Stimulated activated CD4-positive, alpha-beta T cell treated with anti-CD3 and anti-CD28 coated beads, Interleukin-1b, Interleukin-23, amount 100 ng/mL, for 24 hours (primary cell): ENCODE results near the gene PI4K2B.
"Not testable (repeated sequence)": the region's sequence is repeated elsewhere in the genome, so short reads cannot be mapped to it uniquely, and the experiment has no call there.

ENCODE experiments used
- DNase-seq, 4 experiments: peaks; one replicate each; pipeline ENCODE4 v3.0.0-alpha.2; 2020; ENCODE audit warnings: low read depth in 4 of 4, low spot score in 1 of 4

Gene PI4K2B

DNA sequence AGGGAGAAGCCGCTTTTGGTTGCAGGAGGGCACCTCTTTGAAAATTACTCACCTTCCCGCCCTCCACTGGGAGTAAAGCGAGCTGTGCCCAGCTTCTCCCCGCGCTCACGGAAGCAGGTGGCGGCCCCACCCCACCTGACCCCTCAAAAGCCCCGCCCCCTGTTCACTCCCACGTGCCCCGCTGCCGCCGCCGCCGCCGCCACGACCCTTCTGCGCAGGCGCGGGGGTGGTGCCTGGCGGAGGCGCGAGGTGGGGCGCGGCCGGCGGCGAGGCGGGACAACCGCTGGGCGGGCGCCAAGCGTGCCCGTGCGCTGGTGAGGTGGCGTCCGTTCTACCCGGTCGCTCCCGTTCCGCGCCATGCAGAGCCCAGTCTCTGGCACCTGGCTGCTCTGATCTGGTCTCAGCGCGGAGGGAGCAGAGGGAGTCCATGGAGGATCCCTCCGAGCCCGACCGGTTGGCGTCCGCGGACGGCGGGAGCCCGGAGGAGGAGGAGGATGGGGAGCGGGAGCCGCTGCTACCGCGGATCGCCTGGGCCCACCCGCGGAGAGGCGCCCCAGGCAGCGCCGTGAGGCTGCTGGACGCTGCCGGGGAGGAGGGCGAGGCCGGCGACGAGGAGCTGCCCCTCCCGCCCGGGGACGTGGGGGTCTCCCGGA, at the start of gene PI4K2B:
Gene PI4K2B, plus strand, starts transcription at position 297 of the 653 bp plus-strand sequence. Its CDS starts 131 bp downstream, at position 428.
- peak; percentile 87 to 92 (median 90) for DNase-seq

DNA sequence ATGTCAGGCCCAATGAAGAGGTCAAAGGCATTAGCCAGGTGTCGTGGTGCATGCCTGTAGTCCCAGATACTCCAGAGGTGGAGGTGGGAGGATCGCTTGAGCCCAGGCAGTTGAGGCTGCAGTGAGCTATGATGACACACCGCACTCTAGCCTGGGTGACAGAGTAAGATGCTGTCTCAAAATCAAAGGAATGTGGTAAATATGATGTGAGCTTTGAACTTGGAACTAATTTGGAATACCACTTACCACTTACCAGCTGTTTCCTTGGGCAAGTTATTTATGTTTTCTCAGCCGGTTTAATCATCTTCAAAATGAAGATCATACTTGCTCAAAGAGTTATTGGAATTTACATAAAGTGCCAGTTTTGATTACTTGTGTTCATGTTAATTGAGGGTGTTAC, 49.8 kb upstream of the PI4K2B start:
- no peak for DNase-seq

DNA sequence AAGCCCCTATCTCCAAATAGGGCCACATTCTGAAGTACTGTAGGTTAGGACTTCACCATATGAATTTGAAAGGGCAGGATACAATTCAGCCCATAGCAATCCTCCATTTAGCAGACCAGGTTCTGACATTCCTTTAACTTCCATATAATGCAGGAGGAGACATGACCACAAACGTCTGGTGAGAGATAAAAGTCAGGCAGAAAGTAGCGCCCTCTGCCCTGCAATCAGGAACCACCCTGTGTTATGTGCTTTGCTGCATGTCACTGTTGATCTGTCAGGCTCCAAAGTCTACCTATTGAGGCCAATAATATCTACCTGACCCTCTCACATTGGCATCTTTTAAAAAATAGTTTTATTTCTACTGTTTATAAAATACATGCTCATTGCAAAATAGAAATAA, 43.4 kb upstream of the PI4K2B start:
- DNase-seq: no peak

DNA sequence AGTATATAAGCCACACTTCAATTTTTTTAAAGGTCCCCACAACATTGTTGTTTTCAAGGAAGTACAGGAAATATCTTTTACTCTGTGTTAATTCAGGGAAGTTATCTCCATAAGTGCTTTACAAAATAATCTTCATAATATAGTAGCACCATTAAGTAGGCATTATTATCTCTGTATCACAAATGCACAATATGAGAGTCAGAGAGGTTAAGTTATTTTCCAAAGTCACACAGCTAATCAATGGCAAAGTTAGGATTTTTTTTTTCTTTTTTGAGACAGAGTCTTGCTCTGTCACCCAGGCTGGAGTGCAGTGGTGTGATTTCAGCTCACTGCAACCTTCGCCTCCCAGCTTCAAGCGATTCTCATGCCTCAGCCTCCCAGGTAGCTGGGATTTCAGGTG, 35.1 kb upstream of the PI4K2B start:
- no peak for DNase-seq

DNA sequence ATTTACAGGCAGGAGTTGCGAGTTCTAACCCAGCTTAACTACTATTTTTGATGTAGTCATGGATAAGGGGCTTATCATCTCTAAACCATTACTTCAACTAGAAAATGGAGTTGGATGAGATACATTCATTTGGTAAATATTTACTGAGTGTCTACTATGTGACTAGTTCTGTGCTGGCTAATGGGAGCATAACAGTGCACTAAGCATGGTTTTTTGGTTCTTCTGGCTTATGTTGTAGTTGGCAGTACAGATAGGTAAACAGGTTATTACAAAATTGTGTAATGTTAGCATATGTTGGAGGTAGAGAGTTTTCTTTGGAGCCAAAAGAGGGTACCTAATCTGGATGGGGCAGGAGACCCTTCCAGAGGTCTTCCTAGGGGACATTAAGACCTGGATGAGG, 25.8 kb upstream of the PI4K2B start:
- no peak for DNase-seq

DNA sequence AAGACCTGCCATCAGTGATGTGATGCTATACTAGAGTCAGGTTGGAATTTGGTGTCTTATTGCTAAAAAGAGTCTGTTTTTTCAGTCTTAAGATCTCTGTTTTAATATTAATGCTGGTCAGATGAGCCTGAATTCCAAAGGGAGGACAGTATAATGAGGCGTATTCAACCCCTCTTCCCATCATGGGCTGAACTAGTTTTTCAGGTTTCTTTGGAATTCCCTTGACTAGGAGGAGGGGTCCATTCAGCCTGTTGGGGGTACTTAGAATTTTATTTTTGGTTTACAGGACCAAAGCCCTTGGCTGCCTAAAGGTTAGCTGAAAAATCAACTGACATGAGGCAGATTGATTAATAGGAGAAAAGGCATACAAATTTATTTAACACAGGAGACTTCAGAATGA, 24.1 kb upstream of the PI4K2B start:
- DNase-seq: no peak

DNA sequence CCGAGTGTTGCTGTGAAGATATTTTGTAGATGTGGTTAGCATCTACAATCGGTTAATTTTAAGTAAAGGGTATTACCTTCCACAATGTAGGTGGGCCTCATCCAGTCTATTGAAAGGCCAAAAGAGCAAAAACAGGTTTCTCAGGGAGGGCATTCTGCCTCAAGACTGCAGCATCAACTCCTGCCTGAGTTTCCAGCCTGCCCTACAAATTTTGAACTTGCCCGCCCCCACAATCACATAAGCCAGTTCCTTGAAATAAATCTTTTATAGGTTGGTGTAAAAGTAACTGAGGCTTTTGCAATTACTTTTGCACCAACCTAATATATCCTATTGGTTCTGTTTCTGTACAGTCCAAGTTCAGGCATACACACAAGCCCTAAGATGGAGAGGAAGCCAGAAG, 22.1 kb upstream of the PI4K2B start:
- no peak for DNase-seq

DNA sequence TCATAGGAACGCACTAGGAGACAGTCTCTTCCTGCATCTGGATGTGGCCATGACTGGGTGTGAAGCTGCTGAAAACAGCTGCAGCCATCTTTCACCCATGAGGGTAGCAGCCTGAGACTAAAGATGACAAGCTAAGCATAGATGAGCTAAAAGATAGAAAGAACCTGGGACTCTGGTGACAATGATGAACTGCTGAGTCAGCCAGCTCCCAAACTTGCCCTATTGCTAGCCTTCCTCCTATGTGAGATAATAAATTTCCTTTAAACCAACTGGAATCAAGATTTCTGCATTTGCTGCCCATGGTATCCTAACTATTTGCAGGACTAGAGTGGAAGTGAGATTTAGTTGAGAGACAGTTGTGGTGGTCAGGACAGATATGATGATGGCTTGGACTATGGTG, 21.0 kb upstream of the PI4K2B start:
- DNase-seq: no peak

DNA sequence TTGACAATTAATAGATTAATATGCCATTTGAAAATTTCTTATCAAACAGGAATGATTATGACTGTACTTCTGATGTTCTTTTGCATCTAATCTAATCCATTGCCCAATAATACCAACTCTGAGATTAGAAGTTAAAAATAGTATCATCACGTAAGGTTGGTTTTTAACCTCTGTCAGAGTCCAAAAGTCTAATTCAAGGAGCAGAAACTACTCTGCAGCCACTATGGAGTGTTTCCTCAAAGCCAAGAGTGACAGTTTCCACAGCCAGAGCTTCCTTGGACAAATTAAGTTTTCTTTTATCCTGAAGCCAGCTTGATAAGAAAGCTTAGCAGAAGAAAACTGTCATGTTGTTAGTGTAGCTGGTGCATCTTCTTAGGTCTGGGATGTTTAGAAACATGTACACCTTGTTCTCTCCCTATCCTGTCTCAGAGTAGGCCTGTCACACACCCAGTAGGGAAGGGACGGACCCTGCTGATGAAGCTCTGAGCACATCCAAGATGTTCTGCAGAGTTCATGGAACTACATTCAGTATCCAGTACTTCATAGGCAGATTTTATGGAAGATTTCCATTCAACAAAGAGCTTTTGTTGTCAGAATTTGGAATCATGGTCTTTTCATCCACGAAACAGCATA, 20.4 kb upstream of the PI4K2B start:
- no peak for DNase-seq

DNA sequence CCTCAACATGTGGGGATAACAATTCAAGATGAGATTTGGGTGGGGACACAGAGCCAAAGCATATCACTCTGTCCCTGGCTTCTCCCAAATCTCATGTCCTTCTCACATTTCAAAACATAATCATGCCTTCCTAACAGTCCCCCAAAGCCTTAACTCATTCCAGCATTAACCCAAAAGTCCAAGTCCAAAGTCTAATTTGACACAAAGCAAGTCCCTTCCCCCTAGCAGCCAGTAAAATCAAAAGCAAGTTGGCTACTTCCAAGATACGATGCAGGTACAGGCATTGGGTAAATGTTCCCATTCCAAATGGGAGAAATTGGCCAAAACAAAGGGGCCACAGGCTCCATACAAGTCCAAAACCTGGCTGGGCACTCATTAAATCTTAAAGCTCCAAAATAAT, 19.1 kb upstream of the PI4K2B start:
- DNase-seq: not testable (repeated sequence)

DNA sequence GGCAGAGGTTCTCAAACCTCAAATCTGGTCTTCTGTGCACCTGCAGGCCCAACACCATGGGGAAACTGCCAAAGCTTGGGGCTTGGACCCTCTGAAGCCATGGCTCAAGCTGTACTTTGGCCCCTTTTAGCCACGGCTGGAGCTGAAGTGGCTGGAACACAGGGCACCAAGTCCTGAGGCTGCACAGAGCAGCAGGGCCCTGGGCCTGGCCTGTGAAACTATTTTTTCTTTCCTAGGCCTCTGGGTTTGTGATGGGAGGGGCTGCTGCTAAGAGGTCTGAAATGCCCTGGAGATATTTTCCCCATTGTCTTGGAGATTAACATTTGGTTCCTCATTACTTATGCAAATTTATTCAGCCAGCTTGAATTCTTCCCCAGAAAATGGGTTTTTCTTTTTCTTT, 18.3 kb upstream of the PI4K2B start:
- no peak for DNase-seq

DNA sequence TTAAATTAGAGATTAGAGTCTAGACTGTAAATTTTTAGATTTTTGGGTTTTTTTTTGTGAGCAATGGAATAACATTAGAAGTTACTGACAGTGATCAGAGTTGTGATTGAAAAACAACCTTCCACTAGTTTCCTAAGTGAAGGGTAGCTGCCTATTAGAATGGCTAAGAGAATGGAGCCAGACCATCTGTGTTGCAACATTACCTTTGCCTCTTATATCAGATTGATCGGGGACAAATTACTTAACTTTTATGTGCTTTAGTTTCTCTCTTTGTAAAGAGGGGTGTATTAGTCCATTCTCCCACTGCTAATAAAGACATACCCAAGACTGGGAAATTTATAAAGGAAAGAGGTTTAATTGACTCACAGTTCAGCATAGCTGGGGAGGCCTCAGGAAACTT, 12.5 kb upstream of the PI4K2B start:
- no peak for DNase-seq

DNA sequence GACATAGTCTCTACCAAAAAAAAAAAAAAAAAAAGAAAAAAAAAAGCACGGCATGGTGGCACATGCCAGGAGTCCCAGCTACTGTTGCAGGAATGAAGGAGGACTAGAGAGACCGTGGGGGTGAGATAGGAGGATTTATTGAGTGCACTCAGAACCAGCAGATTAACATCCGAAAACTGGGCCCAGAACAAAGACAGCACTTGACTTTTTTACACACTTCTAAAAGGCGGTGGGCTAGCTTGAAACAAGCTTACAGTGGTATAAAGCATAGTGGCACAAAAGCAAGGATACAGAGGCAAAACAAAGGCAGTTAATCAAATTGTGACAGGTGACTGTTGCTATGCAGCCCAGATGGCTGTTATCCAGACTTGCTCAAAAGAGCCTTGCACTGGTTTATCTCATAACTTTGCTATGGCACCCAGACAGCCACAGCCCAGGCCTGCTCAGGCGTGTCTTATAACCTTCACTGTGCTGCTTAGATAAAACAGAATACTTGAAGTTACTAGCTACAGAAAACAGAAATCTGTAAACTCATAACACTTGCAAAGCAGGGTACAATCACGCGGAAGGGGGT, 9.9 kb upstream of the PI4K2B start:
- no peak for DNase-seq

DNA sequence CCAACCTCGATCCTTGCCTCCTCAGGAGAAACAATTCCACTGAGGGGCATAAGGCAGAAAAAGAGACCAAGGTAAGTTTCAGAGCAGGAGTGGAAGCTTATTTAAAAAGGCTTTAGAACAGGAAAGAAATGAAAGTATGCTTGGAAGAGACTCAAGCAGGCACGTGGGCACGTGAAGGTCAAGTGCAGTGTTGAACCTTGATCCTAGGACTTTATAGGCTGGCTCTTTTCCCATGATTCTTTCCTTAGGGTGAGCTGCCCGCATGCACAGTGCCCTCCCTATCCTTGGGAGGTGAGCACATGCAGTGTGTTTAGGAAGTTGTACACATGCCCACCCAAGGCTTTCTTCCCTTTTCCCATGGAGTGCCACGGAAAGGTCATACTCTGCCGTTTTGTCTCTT, 4.0 kb upstream of the PI4K2B start:
- no peak for DNase-seq

DNA sequence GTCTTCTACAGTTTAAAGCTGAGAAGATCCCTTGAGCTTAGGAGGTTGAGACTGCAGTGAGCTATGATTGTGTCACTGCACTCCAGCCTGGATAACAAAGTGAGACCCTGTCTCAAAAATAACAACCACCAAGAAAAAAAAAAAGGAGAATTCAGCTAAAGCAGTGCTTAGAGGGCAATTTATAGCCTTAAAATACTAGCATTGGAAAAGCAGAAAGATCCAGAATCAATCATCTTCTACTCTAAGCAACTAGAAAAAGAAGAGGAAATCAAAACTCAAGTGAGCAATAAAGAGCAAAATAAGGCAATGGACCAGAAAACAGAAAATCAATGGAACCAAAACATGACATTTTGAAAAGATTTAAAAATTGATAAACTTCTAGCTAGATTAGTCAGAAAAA, 639 bp upstream of the PI4K2B start:
- no peak for DNase-seq

DNA sequence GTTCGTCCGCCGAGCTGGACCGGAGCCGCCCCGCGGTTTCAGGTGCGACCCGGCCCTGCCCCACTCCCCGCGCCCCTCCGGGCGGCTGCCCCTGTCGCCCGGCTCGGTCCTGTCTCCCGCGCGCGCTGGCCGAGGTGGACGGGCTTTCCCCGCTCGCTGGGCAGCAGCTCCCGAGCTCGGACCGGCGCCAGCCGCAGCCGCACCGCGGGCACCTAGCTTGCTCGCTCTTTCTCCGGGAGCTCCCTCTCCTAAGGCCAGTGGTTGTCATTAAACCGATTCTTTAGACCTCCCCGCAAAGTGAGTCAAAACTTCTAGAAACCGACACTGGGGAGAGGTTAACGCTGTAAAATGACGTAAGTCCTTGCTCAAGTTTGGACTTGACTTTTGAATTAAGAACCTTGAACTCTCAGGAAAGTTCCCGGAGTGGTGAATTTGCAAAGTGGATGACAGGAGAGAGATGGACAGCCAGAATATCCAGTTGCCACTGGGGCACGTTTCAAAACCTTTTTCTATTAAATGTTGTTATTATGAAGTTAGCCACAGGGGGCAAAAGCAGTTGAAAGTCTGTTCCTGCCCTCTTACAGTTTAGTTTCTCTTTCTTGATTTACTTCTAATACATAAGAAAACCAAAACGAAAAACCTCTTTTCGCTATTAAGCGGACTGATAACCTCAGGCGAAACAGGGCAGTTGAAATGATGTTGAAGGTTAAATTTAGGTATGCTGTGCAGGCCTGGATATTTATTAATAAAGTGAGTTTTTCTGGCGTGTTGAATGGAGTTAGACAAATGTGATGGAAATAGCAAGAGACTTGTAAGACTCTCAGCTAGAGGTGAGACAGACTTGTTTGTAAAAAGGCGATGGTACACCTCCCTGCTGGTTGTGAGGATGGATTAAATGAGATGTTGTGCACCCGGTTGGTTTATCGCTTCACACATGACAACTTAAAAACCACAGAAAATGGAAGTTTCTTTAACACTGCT, 847 bp downstream of the PI4K2B start:
- DNase-seq: peak in 2 of 4 experiments; percentile 10

DNA sequence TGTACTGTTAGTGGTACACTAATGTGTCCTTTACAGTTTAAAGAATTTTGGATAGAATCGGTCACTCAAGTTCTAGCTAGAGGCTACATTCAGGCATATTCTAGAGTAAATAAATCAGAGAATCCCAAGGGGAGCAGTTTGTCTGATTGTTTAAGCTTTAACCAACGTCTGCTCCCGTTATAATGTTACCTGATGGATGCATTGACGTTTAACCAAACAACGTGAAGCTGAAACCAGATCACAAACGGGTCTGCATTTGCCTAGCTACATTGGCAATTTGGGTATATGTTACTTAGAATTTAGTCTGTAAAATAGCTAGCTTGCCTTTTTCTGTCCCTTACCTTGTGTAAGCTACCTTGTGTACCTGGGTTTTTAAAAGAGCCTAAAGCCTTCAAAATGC, 1.6 kb downstream of the PI4K2B start:
- DNase-seq: no peak

DNA sequence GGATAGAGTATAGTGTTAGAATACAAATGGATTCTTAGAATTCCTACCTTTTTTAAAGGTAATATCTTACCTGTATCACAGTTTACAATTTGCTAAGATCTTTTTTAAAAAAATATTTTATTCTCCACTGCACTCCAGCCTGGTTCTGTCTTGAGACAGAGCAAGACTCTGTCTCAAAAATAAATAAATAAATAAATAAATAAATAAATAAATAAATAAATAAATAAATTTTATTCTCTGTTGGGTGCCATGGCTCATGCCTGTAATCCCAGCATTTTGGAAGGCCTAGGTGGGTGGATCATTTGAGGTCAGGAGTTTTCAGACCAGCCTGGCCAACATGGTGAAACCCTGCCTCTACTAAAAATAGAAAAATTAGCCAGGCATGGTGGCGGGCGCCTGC, 2.2 kb downstream of the PI4K2B start:
- not testable (repeated sequence) for DNase-seq

DNA sequence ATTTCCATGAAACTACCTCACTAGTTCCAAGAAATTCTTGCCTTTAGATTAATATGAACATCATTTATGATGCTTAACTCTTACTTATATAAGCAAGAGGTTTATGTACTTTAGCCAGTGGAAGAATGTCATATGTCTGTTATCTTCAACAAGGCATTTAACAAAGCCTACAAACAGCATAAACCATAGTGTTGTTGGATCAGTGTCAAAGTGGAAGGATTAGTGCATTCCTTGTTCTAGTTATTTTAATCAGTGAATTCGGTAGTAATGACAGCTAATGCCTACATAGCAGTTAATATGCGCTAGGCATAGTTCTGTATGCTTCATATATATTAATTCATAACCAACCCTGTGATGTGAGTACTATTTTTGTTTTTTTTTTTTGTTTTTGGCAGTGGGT, 3.1 kb downstream of the PI4K2B start:
- DNase-seq: no peak

DNA sequence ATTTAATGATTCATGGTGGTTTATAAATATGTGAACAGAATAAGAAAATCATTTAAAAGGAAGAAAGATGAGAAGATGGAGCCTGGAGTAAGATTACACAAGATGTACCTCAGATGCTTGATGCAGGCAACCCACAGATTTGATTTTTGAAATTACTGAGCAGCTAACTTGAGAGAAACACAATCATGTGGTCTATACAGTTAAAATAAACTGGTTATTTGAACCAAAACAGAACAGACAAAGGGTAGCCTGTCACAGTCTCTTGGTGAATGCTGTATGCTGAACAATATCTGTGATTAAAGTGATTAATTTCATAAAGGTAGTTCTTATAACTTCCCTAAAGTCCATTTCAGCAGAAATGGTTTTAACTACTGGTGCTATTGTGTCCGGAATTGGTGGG, 4.2 kb downstream of the PI4K2B start:
- no peak for DNase-seq

DNA sequence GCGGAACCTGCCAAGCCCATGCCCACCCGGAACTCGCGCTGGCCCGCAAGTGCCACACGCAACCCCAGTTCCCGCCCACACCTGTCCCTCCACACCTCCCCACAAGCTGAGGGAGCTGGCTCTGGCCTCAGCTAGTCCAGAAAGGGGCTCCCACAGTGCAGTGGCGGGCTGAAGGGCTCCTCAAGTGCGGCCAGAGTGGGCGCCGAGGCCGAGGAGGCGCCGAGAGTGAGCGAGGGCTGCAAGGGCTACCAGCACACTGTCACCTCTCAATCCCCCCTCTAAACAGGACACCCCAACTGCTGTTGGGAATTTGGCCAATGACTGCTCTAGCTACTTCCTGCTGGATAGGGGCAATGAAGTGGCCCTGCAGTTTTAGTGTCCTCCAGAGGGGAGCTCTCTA, 5.7 kb downstream of the PI4K2B start:
- DNase-seq: not testable (repeated sequence)
